DND-41 (cell line): ENCODE measurements around the gene PLA2G12B.

Experiments used
- ATAC-seq: fragments of 200-7000 bp; cut with Tn5 transposase; 3 replicates; pipeline ENCODE4 v1.9.1; 2021; ENCODE audit warnings: low read depth; ENCODE audit not compliant: insufficient read depth
- DNase-seq: peaks from one replicate; pipeline ENCODE4 v3.0.0-alpha.2; 2020
- H2AFZ ChIP-seq: 2 replicates; pipeline ENCODE4 v1.6.0; 2012; ENCODE audit warnings: low read depth, low read length
- H3K27ac ChIP-seq: 2 replicates; pipeline ENCODE4 v1.5.1; 2012; ENCODE audit warnings: low read length, inconsistent platforms
- H3K27me3 ChIP-seq: fragments of 200-600 bp; sonication (generic); 2 replicates; pipeline ENCODE4 v1.6.0; 2012; ENCODE audit warnings: low read length, mild to moderate bottlenecking, inconsistent platforms; ENCODE audit not compliant: insufficient read depth, poor library complexity
- H3K36me3 ChIP-seq: 2 replicates; pipeline ENCODE4 v1.5.1; 2012; ENCODE audit warnings: low read length, inconsistent platforms; ENCODE audit not compliant: insufficient read depth
- H3K4me1 ChIP-seq: 2 replicates; pipeline ENCODE4 v1.5.1; 2012; ENCODE audit warnings: mild to moderate bottlenecking, low read length; ENCODE audit not compliant: insufficient read depth
- H3K4me2 ChIP-seq: 2 replicates; pipeline ENCODE4 v1.6.0; 2012; ENCODE audit warnings: mild to moderate bottlenecking, moderate library complexity, low read length, inconsistent platforms; ENCODE audit not compliant: insufficient read depth
- H3K4me3 ChIP-seq, 2 experiments: fragments of 200-600 bp in 1 of 2; shearing (Covaris generic) in 1 of 2; 2 replicates each; pipeline ENCODE4 v1.5.1; 2012 to 2016; ENCODE audit warnings: inconsistent platforms in 2 of 2, low read length in 2 of 2, mild to moderate bottlenecking in 2 of 2, low read depth in 1 of 2, moderate library complexity in 1 of 2
- H3K79me2 ChIP-seq: 2 replicates; pipeline ENCODE4 v1.6.0; 2012; ENCODE audit warnings: low read length, inconsistent platforms; ENCODE audit not compliant: insufficient read depth
- H3K9ac ChIP-seq: 2 replicates; pipeline ENCODE4 v1.6.0; 2012; ENCODE audit warnings: low read depth, mild to moderate bottlenecking, inconsistent platforms, low read length, moderate library complexity
- H3K9me3 ChIP-seq: 2 replicates; pipeline ENCODE4 v1.5.1; 2012; ENCODE audit warnings: low read length, moderate library complexity, mild to moderate bottlenecking, inconsistent platforms; ENCODE audit not compliant: insufficient read depth, severe bottlenecking
- H4K20me1 ChIP-seq: 2 replicates; pipeline ENCODE4 v1.6.0; 2012; ENCODE audit warnings: low read length; ENCODE audit not compliant: insufficient read depth
- CTCF ChIP-seq: IDR thresholded peaks from 2 replicates; pipeline ENCODE4 v1.5.1; 2012; ENCODE audit warnings: borderline replicate concordance, low read length, moderate library complexity, mild to moderate bottlenecking; ENCODE audit not compliant: poor library complexity, severe bottlenecking; ENCODE audit errors: extremely low read depth
- EZH2 ChIP-seq: IDR thresholded peaks from 3 replicates; pipeline ENCODE4 v1.6.1; 2012; ENCODE audit warnings: borderline replicate concordance, low read depth, mild to moderate bottlenecking, moderate library complexity, low read length, inconsistent platforms; ENCODE audit not compliant: severe bottlenecking

The PLA2G12B gene

GRCh38 chr10:72952642-72953158 is 1.9 kb downstream of the PLA2G12B start:
- Histone ChIP-seq H2AFZ (no peak overlapping the region), H3K4me1 (no peaks in the 10 kb centered on the region), H3K79me2 (no peaks in the 10 kb centered on the region), H3K27ac (no peak overlapping the region), H4K20me1 (no peaks in the 10 kb centered on the region), H3K36me3 (no peaks in the 10 kb centered on the region), H3K9ac (no peak overlapping the region), H3K9me3 (no peaks in the 10 kb centered on the region), H3K27me3 (no peaks in the 10 kb centered on the region), H3K4me3 (no peak overlapping the region), H3K4me2 (no peak overlapping the region)
- no peak for ATAC-seq
- TF ChIP-seq EZH2 = no peak
- no peak for TF ChIP-seq CTCF
- no peak for DNase-seq

- H3K4me2 ChIP-seq = no peak overlapping the region
- H3K4me3 ChIP-seq = no peak overlapping the region
- no peaks in the 10 kb centered on the region for H3K79me2 ChIP-seq
- H3K36me3 ChIP-seq = no peaks in the 10 kb centered on the region
- no peaks in the 10 kb centered on the region for H3K4me1 ChIP-seq
- ATAC-seq (no peak), DNase-seq (no peak)
- no peak overlapping the region for H3K27ac ChIP-seq
- no peaks in the 10 kb centered on the region for H4K20me1 ChIP-seq
- TF ChIP-seq EZH2 (no peak), CTCF (no peak)
- no peak overlapping the region for H2AFZ ChIP-seq
- no peaks in the 10 kb centered on the region for H3K9me3 ChIP-seq
- no peak overlapping the region for H3K9ac ChIP-seq
- no peaks in the 10 kb centered on the region for H3K27me3 ChIP-seq
Measured at GRCh38 chr10:72952189-72952588, 2.4 kb downstream of the PLA2G12B start.

- Histone ChIP-seq H3K4me1 (no peaks in the 10 kb centered on the region), H3K36me3 (no peaks in the 10 kb centered on the region), H2AFZ (no peak overlapping the region), H3K79me2 (no peaks in the 10 kb centered on the region), H4K20me1 (no peaks in the 10 kb centered on the region), H3K27ac (no peak overlapping the region), H3K4me2 (no peak overlapping the region), H3K27me3 (no peaks in the 10 kb centered on the region), H3K9ac (no peak overlapping the region), H3K4me3 (no peak overlapping the region), H3K9me3 (no peaks in the 10 kb centered on the region)
- ATAC-seq (no peak), DNase-seq (no peak)
- no peak for TF ChIP-seq EZH2
- TF ChIP-seq CTCF = no peak
Measured at GRCh38 chr10:72951760-72952159, 2.8 kb downstream of the PLA2G12B start.

GRCh38 chr10:72948762-72949161 is 5.8 kb downstream of the PLA2G12B start:
- Histone ChIP-seq H3K27ac (no peak overlapping the region), H3K79me2 (no peaks in the 10 kb centered on the region), H3K4me1 (no peaks in the 10 kb centered on the region), H3K27me3 (no peaks in the 10 kb centered on the region), H3K36me3 (no peaks in the 10 kb centered on the region), H3K4me3 (no peak overlapping the region), H3K9ac (no peak overlapping the region), H4K20me1 (no peaks in the 10 kb centered on the region), H2AFZ (no peak overlapping the region), H3K4me2 (no peak overlapping the region), H3K9me3 (no peaks in the 10 kb centered on the region)
- ATAC-seq = no peak
- TF ChIP-seq CTCF (no peak), EZH2 (no peak)
- no peak for DNase-seq
